K562 (cell line): ENCODE results near the gene TMEM181. TPM values are rescaled to one million over a fixed set of nuclear protein-coding genes. Genes with fewer than 3 reads are reported as not detected.

Experiments used
- ATF4 ChIP-seq: fragments of 450-650 bp; formaldehyde crosslinking; IDR thresholded peaks from 2 replicates; pipeline ENCODE4 v1.4.0; 2022; ENCODE audit warnings: mild to moderate bottlenecking, moderate library complexity
- CREB3 ChIP-seq: fragments of 450-650 bp; conservative IDR thresholded peaks from 2 replicates; pipeline ENCODE4 v1.6.1; 2016; ENCODE audit warnings: missing genetic modification characterization, low read depth, mild to moderate bottlenecking, missing compliant biosample characterization, moderate library complexity
- CREM ChIP-seq: IDR thresholded peaks from 2 replicates; pipeline ENCODE4 v1.6.1; 2014; ENCODE audit warnings: antibody characterized with exemption, low read depth
- FOS ChIP-seq: IDR thresholded peaks from 3 replicates; pipeline ENCODE4 v1.6.1; 2011; ENCODE audit not compliant: insufficient read length; ENCODE audit errors: extremely low read depth
- HDAC2 ChIP-seq: fragments of 450-650 bp; IDR thresholded peaks from 2 replicates; pipeline ENCODE4 v1.6.1; 2016; ENCODE audit warnings: mild to moderate bottlenecking
- JUND ChIP-seq, 2 experiments: IDR thresholded peaks; 2 replicates in 1 of 2; 3 replicates in 1 of 2; pipeline ENCODE4 v1.6.1; 2011; ENCODE audit warnings: borderline replicate concordance in 2 of 2, low read depth in 2 of 2, low read length in 2 of 2, improper control_type of control experiment in 1 of 2, missing biosample characterization in 1 of 2, missing genetic modification characterization in 1 of 2, missing genetic modification reagents in 1 of 2
- KAT8 ChIP-seq: fragments of 450-650 bp; IDR thresholded peaks from 2 replicates; pipeline ENCODE4 v1.6.1; 2016; ENCODE audit warnings: low read depth, mild to moderate bottlenecking
- MYC ChIP-seq, 2 experiments: fragments of 250-450 bp in 1 of 2; sonication (Bioruptor Pico) in 1 of 2; IDR thresholded peaks; 2 replicates each; pipeline versions ENCODE4 v1.5.1 to v1.6.1; 2012 to 2021; ENCODE audit warnings: low read depth in 2 of 2, borderline replicate concordance in 1 of 2, improper control_type of control experiment in 1 of 2, low read length in 1 of 2, mild to moderate bottlenecking in 1 of 2, moderate library complexity in 1 of 2
- NR2C1 ChIP-seq, 2 experiments: fragments of 450-650 bp; IDR thresholded peaks; 2 replicates each; pipeline ENCODE4 v1.6.1; 2017; ENCODE audit warnings: mild to moderate bottlenecking in 2 of 2, antibody characterized with exemption in 1 of 2, inconsistent platforms in 1 of 2, missing compliant biosample characterization in 1 of 2, missing genetic modification characterization in 1 of 2
- PHTF2 ChIP-seq: fragments of 250-450 bp; sonication (Bioruptor Pico); IDR thresholded peaks from 2 replicates; pipeline ENCODE4 v1.5.0; 2021; ENCODE audit warnings: mild to moderate bottlenecking
- RAD21 ChIP-seq, 2 experiments: fragments of 250-450 bp in 1 of 2; fragments of 450-650 bp in 1 of 2; sonication (Bioruptor Pico) in 1 of 2; formaldehyde crosslinking in 1 of 2; IDR thresholded peaks in 1 of 2; conservative IDR thresholded peaks in 1 of 2; 2 replicates each; pipeline versions ENCODE4 v1.4.0 to v1.8.0; 2020 to 2022; ENCODE audit warnings: mild to moderate bottlenecking in 2 of 2, moderate library complexity in 1 of 2
- SAFB ChIP-seq: fragments of 200-400 bp; formaldehyde crosslinking; IDR thresholded peaks from 2 replicates; pipeline ENCODE4 v1.6.1; 2017; ENCODE audit warnings: low read depth, low read length, borderline replicate concordance
- SMC3 ChIP-seq: conservative IDR thresholded peaks from 2 replicates; pipeline ENCODE4 v1.6.1; 2011; ENCODE audit warnings: low read depth, low read length, improper control_type of control experiment; ENCODE audit not compliant: insufficient read depth
- TBP ChIP-seq: optimal IDR thresholded peaks from 2 replicates; pipeline ENCODE3; 2011; ENCODE audit warnings: low read depth, low read length, improper control_type of control experiment
- TGIF2 ChIP-seq: sonication (generic); formaldehyde crosslinking; IDR thresholded peaks from 2 replicates; pipeline ENCODE4 v1.8.1; 2022; ENCODE audit warnings: mild to moderate bottlenecking, missing genetic modification reagents, moderate library complexity
- YY1 ChIP-seq, 3 experiments: IDR thresholded peaks; 2 replicates each; pipeline ENCODE4 v1.6.1; 2011; ENCODE audit warnings: low read length in 2 of 3, mild to moderate bottlenecking in 2 of 3, moderate library complexity in 2 of 3, borderline replicate concordance in 1 of 3, control low read depth in 1 of 3, low read depth in 1 of 3; ENCODE audit not compliant: insufficient read depth in 3 of 3, insufficient replicate concordance in 2 of 3, control insufficient read depth in 1 of 3, insufficient read length in 1 of 3; ENCODE audit errors: extremely low read depth in 1 of 3
- ZC3H4 ChIP-seq: sonication (generic); formaldehyde crosslinking; IDR thresholded peaks from 2 replicates; pipeline ENCODE4 v1.9.0; 2021; ENCODE audit warnings: missing genetic modification reagents, borderline replicate concordance
- ZNF316 ChIP-seq: fragments of 450-650 bp; IDR thresholded peaks from 2 replicates; pipeline ENCODE4 v1.6.1; 2016
- ZNF445 ChIP-seq: fragments of 250-450 bp; sonication (Bioruptor Pico); IDR thresholded peaks from 2 replicates; pipeline ENCODE4 v1.4.0; 2020; ENCODE audit warnings: low read depth, mild to moderate bottlenecking, moderate library complexity
- ZNF561 ChIP-seq: fragments of 450-650 bp; formaldehyde crosslinking; conservative IDR thresholded peaks from 2 replicates; pipeline ENCODE4 v1.4.0; 2020; ENCODE audit warnings: mild to moderate bottlenecking, moderate library complexity
- ZNF75A ChIP-seq: fragments of 450-650 bp; formaldehyde crosslinking; IDR thresholded peaks from 2 replicates; pipeline ENCODE4 v1.4.0; 2020; ENCODE audit warnings: mild to moderate bottlenecking
- ZNF785 ChIP-seq: fragments of 250-450 bp; sonication (Bioruptor Pico); IDR thresholded peaks from 2 replicates; pipeline ENCODE4 v1.4.0; 2020; ENCODE audit warnings: mild to moderate bottlenecking
- polyA plus RNA-seq, 8 experiments: library from polyadenylated mRNA; depleted of rRNA in 4 of 8; stranded (reverse) in 5 of 8; unstranded in 3 of 8; fragments of >200 nt; fragmentation: Nextera tagmentation in 2 of 8; fragmentation: Illumina TruSeq in 1 of 8; extraction: Ambion mirVana in 2 of 8; extraction: Trizol in 1 of 8; gene quantifications; 2 replicates each; pipeline versions ENCODE4 v1.2.1 to v1.2.3, GENCODE V29; 2011 to 2014; ENCODE audit warnings: inconsistent platforms in 1 of 8, missing spikeins in 1 of 8
- total RNA-seq, 7 experiments: library from RNA; depleted of rRNA in 6 of 7; stranded (reverse); fragments of >200 nt in 6 of 7; fragmentation: Illumina TruSeq in 2 of 7; extraction: Trizol in 2 of 7; gene quantifications; 2 replicates each; pipeline versions ENCODE4 v1.2.1 to v1.2.3, GENCODE V29; 2011 to 2021; ENCODE audit warnings: low replicate concordance in 1 of 7

Gene TMEM181
- total and polyA plus RNA-seq, 9 of the 15 experiments (the other 6 are each of a cell fraction or from before 2014, with no cell fraction given): 5.6 to 27.2 (median 19.9) TPM

- no peak for TF ChIP-seq YY1 (IDR thresholded peaks at IDR 0.05; ENCODE audit: borderline replicate concordance in 1 of 3, control insufficient read depth in 1 of 3, extremely low read depth in 1 of 3, insufficient read depth in 3 of 3, insufficient read length in 1 of 3, insufficient replicate concordance in 2 of 3, low read depth in 1 of 3, low read length in 2 of 3)
- no peak for TF ChIP-seq ZNF316
- TF ChIP-seq ATF4: no peak
- no peak for TF ChIP-seq FOS
- TF ChIP-seq SAFB: no peak
- no peak for TF ChIP-seq HDAC2
- TF ChIP-seq CREB3 (tag): no peak
- no peak for TF ChIP-seq NR2C1 (IDR thresholded peaks at IDR 0.05)
- no peak for TF ChIP-seq NR2C1 (tag; IDR thresholded peaks at IDR 0.05)
- no peak for TF ChIP-seq ZNF445 (CRISPR knock-in tag)
- no peak for TF ChIP-seq TGIF2 (CRISPR knock-in tag)
- TF ChIP-seq KAT8: no peak
- peak; percentile 69 for TF ChIP-seq JUND (IDR thresholded peaks at IDR 0.05; ENCODE audit: borderline replicate concordance, low read depth, low read length)
- TF ChIP-seq JUND (tag; IDR thresholded peaks at IDR 0.05; ENCODE audit: borderline replicate concordance, low read depth, low read length): peak; percentile 58; the same call in 2 of the 3 replicates
- TF ChIP-seq SMC3: 0 out of 2 replicates have a peak, but pooled peaks have one; percentile 14
- no peak for TF ChIP-seq ZNF75A (CRISPR knock-in tag)
- no peak for TF ChIP-seq ZNF785 (CRISPR knock-in tag)
- TF ChIP-seq TBP: no peak
- TF ChIP-seq MYC (IDR thresholded peaks at IDR 0.05; ENCODE audit: low read depth, low read length): 0 out of 2 replicates have a peak, but pooled peaks have one; percentile 8
- TF ChIP-seq MYC (CRISPR knock-in tag; IDR thresholded peaks at IDR 0.05; ENCODE audit: borderline replicate concordance, low read depth): no peak
- TF ChIP-seq CREM: peak; percentile 34; the same call in 1 of the 2 replicates
- TF ChIP-seq PHTF2 (CRISPR knock-in tag): no peak
- TF ChIP-seq RAD21 (CRISPR knock-in tag; conservative IDR thresholded peaks at IDR 0.05 in 1 of 2, IDR thresholded peaks at IDR 0.05 in 1 of 2): peak; percentile 63 to 75
- TF ChIP-seq ZC3H4 (CRISPR knock-in tag): no peak
- no peak for TF ChIP-seq ZNF561 (CRISPR knock-in tag)
Measured at GRCh38 chr6:158518191-158519127, 41.4 kb upstream of the TMEM181 start (continued).
